GM12875 (cell line): Measurements from ENCODE around the gene BOLL.

Experiments
- H3K4me3 ChIP-seq: one replicate; pipeline ENCODE4 v1.5.1; 2011; ENCODE audit warnings: low read depth, low read length, control low read depth
- CTCF ChIP-seq: IDR thresholded peaks from 2 replicates; pipeline ENCODE4 v1.5.1; 2011; ENCODE audit warnings: low read depth, mild to moderate bottlenecking, control low read depth, inconsistent platforms, low read length, moderate library complexity, borderline replicate concordance; ENCODE audit not compliant: insufficient read depth

BOLL gene

GRCh38 chr2:197804049-197804757, 19.1 kb upstream of the BOLL start, which contains the start of gene PLCL1:
Gene PLCL1 (plus strand): TSS chr2:197804593.
- H3K4me3 ChIP-seq: peak within 1 kb of the TSS; percentile 67
- TF ChIP-seq CTCF: no peak

GRCh38 chr2:197803033-197803444, 17.9 kb upstream of the BOLL start:
- TF ChIP-seq CTCF: peak; percentile 67
- no peak overlapping the region for H3K4me3 ChIP-seq

- no peak for TF ChIP-seq CTCF
Measured at GRCh38 chr2:197801033-197801432, 15.9 kb upstream of the BOLL start.

GRCh38 chr2:197800091-197800490, 15.0 kb upstream of the BOLL start:
- no peak overlapping the region for H3K4me3 ChIP-seq
- TF ChIP-seq CTCF: no peak

More at GRCh38 chr2:197801033-197801432, 15.9 kb upstream of the BOLL start:
- H3K4me3 ChIP-seq: no peak overlapping the region

- TF ChIP-seq CTCF: no peak
- H3K4me3 ChIP-seq: no peak overlapping the region
Measured at GRCh38 chr2:197799068-197799467, 13.9 kb upstream of the BOLL start.

GRCh38 chr2:197798187-197798586, 13.1 kb upstream of the BOLL start:
- TF ChIP-seq CTCF: no peak
- no peak overlapping the region for H3K4me3 ChIP-seq

GRCh38 chr2:197795277-197795676, 10.2 kb upstream of the BOLL start:
- no peak overlapping the region for H3K4me3 ChIP-seq
- no peak for TF ChIP-seq CTCF
